G401.6 (cell line): ENCODE results near the gene MAFB.

Experiments used
- FAIRE-seq: peaks from 2 replicates; lab custom pipeline; 2012; peaks lifted over from hg19 to GRCh38; lab: Jason Lieb, UNC

The MAFB gene

DNA sequence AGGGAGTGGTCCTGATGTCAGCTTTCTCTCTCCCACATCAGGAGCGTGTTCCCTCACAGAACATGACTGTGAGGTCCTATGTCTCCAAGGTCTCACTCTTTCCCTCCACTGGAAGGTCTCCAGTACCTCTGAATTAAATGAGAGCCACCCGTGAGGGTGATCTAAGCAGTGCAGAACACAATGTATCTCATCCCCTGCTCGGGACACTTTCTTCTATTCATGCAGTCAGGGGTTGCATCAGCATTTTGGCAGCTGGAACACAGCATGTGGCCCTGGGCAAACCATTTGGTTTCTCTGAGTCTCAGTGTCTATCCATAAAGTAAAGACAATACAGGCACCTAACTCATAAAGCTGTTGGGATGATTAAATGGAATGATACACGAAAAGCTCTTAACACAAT, 34.2 kb downstream of the MAFB start:
- FAIRE-seq = no peak

DNA sequence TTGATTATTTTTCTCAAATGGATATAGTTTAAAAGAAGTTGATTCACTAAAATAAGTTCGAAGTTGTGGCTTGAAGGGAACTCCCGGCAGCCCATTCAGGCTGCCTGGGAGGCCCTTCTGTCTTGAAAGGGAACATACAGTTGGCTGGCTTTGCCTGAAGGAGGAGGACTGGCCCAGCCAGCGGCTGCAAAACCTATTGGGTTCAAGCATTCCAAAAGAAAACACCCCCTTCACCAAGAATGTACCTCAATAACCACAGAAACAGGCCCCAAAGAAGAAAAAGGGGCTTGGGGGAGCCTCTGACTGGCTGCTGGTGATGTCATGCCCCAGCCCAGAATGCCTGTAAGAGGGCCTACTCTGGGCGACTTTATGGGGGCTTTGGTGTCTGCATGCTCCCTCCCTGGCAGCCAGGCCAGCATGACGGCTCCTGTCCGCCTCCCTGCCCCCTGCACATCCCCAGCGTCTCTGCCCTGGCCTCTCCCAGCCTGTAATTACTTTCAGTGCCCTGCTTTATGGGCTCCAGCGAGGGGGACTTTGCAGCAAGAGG, 36.5 kb downstream of the MAFB start:
- FAIRE-seq = no peak

DNA sequence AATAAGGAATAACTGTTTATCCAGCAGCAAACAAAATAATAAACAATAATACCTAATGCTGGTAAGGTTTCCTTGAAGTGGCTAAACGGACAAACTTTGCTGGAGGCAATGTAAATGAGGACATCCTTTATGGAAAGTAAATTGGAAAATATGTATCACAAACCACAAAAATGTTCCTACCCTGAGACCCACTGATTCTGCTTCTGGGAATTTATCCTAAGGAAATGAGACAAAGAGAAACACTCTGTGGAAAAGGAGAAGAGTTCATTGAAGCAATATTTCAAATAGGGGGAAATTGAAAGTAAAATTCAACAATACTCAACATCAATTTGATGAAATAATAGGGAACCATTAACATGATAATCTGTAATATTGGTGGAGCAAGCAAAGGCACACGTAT, 37.9 kb downstream of the MAFB start:
- FAIRE-seq = no peak

DNA sequence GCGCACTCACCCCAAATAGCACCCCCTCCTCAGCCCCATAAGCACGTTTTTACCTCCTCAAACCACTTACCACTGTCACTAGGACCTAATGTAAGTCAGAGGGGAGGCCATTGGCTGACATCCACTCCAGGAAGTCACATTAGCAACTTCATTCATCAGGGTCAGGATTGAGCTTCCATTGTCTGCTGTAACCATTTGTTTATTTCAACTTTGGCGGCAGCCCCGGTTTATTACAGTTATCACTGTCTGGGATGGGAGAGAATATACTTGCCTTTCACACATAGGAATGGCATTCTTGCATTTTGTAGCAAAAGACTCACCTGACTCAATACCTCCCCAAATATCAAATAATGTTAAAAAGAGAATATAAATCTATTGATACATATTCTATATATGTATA, 38.3 kb downstream of the MAFB start:
- FAIRE-seq = no peak

DNA sequence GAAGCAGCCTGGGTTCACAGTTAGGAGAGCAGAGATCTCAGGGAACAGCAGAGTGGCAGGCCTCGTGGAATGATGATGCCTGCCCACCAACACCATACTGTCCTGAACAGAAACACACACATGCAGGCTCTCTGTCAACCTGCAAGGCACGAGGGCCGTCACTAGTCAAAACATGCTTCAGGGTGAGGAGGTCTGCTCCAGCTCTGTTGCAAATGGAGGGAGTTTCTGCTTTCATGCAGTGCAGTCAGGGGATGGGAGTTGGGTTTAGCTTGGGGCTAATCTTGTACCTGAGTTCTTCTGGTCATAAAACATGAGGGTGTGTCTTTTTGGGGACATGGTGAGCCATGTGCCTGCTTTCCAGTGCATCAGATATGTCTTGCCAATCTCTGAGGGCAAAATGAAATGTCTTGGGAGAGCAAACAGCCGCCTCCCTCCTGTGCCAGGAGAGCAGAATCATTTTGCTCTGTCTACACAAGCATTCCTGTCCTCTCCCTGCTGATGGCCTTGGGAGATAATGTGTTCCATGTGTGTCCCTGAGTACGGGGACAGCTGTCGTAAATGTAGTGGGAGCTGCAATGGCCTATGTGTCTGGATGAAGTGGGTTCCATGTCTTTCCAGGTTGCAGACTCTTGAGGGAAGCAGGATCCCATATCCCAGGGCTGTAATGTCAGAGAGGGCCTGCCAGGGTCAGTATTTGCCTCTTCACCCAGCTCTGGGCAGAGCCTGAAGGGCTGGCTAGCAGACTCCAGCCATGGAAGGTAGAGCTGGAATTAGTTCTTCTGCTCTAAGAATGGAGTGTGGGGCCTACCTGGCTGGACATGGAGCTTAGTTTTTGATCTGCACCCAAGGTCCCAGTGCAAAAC, 40.6 kb downstream of the MAFB start:
- no peak for FAIRE-seq

DNA sequence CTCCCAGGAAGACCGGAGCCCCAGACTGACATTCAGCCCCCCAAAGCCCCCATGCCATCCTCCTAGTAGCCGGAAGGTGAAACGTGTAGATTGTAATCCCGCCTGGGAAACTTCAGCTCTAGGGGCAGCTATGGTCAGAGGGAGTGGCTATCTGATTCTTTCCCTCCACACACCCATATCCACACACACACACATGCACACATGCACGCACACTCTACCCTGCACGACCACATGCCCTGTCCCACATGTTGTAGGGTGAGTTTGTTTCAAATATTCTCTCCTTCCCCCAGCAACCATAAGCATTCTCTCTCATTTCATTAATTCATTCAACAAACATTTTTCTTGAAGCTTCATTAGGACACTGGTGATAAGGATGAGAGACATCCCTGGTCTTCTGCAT, 42.2 kb downstream of the MAFB start:
- no peak for FAIRE-seq

DNA sequence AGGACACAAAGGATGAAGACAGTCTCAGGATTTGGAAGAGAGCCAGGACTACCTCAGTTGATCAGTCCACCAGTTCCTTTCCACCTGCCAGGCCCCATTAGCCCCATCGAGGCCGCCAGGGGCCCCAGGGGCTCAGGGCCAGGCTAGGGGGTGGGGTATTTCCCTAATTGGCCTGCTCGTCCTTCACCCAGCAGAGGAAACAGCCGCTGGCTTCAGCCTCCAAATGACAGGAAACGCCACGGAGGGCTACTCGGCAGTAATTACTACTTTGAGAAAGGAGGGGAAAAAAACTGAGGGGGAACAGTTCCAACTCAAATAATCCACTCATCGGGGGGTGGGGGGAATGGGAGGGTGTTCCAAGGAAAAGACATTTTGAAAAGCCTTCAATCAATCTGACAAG, 42.7 kb downstream of the MAFB start:
- FAIRE-seq = no peak

DNA sequence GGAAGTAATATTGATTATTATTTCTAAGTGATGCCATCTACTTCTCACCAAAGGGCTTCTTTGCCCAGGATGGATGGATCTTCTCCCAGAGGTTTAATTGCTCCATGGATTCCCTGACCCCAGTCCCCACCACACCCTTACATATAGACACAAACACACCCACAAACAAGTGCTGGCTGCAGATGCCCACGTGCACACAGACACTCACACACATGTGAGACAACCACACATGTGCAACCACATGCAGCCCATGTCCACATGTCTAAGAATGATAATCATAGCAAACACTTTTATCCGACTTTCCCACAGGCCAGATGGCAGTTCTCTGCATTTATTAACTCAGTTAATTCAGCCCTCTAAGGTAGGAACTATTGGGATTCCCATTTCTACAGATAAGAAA, 44.2 kb downstream of the MAFB start:
- FAIRE-seq = no peak

DNA sequence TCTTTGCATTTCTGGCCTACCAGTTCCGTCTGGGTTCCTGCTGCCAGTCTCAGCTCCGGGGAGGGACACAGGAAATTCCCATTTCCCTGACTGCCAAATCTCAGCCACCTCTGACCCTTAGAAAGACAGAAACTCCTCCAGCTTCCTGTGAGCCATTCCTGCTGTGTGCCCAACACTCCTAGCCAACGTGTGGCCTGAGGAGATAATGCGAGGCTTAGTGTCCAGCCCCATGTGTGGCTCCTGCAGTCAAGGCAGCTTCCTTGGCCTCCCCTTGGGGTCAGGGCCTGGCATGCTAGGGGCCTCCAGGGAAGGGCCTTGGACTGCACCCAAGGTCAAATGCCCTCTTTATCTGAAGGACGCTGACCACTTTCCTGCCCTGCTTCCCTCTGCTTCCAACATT, 45.1 kb downstream of the MAFB start:
- FAIRE-seq = no peak

DNA sequence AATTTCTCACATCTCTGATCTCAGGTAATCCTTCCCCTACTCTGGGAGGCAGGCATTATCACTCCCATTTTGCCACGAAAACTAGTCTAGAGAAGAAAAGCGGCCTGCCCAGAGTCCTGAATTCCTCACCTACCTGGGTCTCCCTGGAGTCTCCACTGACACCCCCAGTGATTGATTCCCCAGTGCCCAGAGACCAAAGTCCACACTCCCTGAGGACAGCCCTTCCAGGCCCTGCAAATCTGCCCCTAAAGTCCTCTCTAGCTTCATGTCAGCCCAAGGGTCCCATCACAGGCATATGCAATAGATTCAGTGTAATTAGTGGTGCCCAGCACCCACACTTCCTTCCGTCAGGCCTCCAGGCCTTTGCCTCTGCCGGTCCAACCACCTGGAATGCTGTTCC, 47.2 kb downstream of the MAFB start:
- FAIRE-seq = no peak

DNA sequence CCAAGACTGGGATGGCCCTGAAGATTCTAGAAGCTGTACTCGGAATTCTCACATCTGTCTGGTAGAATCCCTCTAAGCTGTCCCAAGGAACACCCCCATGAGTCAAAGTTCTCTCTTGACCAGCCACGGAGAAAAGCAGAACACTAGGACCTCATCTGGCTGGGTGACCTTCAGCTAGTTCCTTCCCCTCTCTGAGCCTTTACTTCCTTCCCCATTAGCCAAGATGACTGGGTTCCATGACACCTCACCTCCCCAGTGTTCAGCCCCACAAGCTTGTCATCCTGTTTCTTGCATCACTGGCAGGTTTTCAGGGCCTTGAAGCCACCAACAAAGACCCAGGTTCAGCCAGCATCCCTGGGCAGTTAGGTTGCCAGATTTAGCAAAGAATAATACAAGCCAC, 47.8 kb downstream of the MAFB start:
- no peak for FAIRE-seq

DNA sequence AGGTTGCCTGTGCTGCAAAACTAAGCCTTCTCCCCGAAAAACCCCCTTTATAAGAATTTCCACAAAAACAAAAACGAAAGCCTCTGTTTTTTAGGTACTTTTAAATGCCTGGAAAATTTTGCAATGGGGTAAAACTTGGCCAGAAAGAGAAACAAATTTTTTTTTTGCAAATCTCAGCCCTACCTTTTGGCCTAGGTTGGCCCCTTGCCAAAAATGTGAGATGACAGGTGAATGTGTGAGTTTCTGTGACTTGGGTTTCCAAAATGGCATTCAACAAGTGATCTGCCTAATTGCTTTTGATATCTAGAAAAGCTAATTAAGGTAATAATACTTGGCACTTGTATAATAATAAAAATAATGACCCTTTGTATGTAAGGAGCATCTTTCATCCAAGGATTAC, 48.4 kb downstream of the MAFB start:
- FAIRE-seq = no peak

DNA sequence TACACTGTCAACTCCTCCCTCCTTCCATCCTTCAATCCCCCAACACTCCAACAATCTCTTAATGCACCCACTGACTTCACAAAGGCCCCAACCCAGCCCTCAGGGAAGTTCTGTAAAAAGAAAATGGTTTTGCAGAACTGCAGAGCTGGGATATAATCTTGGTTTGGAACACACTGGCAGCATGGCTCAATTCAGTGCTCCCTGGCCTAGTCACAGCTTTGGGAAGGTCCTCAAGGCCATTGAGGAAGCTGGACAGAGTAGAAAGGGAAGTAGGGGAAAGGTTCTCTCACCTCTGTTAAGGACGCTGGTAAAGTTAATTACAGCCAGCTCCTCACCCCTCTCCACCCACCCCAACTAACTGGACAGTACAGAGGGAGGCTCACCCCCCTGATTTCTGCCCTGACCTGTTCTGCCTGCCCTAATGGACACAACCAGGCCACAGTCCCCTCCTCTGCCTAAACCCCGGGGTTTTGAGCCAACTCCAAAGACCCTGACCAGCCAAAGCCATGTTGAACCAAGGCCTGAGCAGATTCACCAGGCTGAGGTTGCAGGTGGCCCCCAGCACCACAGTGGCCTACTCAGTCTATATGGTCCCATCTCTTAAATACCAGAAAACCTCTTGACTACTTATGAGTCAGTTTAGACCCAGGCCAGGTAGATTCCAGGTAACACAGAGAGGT, 49.2 kb downstream of the MAFB start:
- FAIRE-seq = no peak

DNA sequence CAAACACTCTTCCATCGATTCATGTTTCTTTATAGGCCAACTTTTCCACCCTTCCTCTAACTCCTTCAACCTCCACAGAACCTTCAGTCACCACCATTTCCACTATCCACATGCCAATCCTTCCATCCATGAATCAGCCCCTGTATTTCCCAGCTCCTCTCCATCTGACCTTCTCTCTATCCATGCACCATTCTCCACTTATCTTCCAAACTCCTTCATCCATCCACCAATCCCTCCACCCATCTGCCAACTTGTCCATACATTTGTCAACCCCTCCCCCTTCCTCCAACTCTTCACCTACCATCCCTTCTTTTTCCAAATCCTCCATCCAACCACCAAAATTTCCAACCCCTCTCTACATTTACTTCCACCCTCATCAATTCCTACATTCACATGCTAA, 49.9 kb downstream of the MAFB start:
- FAIRE-seq = no peak

DNA sequence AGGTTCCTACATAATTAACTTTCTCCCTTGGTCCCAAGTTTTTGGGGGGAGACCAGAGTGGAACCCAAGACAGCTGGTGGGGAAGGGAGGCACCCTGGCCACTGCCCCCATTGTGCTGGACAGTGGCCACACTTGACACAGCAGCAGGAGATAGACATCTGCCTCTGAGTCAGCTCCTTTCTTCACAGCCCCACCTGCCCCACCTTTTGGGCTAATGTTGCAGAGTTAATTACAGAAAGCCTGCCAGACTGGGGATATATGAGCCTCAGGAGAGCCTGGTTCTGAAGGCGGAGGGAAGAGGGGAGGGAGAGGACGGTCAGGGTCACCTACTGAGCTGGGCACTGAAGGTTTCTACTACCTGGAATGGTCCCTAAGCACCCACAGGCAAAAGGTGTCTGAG, 50.6 kb downstream of the MAFB start:
- FAIRE-seq = no peak

DNA sequence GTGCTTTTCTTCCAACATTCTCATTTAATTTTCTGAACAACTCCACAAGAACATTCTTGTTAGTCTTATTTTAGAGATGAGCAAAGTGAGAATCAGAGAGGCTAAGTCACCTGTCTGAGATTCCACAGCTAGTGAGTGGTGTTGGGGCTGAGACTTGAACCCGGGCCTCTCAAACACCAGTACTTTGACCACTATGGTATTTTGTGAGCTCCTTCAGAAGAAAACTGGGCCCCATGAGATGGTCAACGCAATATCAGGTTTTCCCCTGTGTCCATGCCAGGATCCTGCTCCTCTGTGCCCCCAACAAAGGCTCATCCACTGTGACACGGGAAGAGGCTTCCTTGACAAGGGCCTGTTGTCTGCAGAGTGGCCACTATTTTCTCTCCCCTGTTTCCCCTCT, 51.9 kb downstream of the MAFB start:
- no peak for FAIRE-seq

DNA sequence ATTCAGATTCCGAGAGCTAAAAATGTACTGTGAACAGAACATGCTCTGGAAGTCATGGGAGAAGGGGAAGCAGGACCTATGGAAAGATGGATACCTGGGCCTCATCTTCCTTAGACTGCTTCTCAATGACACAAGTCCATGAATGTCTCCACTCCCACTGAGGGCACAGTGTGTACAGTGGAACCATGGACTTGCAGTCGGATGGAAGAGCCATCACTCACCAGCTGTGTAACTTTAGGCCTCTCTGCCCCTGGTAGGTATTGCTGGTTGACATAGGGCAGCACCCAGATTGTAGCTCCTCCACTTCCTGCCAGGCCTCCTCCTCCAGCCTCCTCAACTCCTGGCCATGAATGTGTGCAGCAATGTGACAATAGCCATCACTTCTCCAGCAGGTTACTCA, 52.5 kb downstream of the MAFB start:
- FAIRE-seq = no peak

DNA sequence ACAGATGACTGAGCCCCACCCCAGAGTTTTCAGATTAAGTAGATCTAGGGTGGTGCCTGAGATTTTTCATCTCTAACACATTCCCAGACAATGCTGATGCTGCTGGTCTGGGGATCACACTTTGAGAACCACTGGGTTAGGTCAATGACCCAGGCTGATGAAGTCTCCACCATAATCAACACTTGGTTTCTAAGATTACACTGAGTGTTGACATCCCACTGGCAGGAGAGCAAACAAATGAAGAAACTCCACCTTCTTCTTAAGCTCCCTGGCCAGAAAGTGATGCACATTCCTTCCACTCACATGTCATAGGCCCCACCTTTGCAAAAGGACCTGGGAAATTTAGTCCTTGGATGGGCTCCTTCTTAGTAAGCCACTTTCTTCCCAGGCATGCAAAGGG, 53.1 kb downstream of the MAFB start:
- FAIRE-seq = no peak
